Chondrocyte (in vitro differentiated cells): ENCODE measurements around the gene CPSF7. TPM values are rescaled to one million over a fixed set of nuclear protein-coding genes. Genes with fewer than 3 reads are reported as not detected.

Experiments used
- DNase-seq: peaks from one replicate; pipeline ENCODE4 v3.0.0; 2021; ENCODE audit warnings: mixed read lengths, low spot score
- H3K27ac Mint-ChIP-seq: one replicate; pipeline ENCODE4 v1.8.0; 2021; ENCODE audit warnings: mild to moderate bottlenecking, moderate library complexity, mixed read lengths; ENCODE audit not compliant: unreplicated experiment
- H3K27me3 Mint-ChIP-seq: 2 replicates; pipeline ENCODE4 v1.8.0; 2021; ENCODE audit warnings: low read depth, mixed read lengths
- H3K36me3 Mint-ChIP-seq: 2 replicates; pipeline ENCODE4 v1.8.0; 2021; ENCODE audit warnings: low read depth, mixed read lengths
- H3K4me1 Mint-ChIP-seq: 2 replicates; pipeline ENCODE4 v1.8.0; 2021; ENCODE audit warnings: low read depth, mild to moderate bottlenecking, mixed read lengths
- H3K4me3 Mint-ChIP-seq: one replicate; pipeline ENCODE4 v1.8.0; 2021; ENCODE audit warnings: mild to moderate bottlenecking, moderate library complexity, mixed read lengths; ENCODE audit not compliant: unreplicated experiment
- H3K9me3 Mint-ChIP-seq: 2 replicates; pipeline ENCODE4 v1.8.0; 2021; ENCODE audit warnings: low read depth, mixed read lengths
- long read RNA-seq: library from polyadenylated mRNA; stranded (forward); transcript quantifications from one replicate; pipeline ENCODE4 v2.0.0, GENCODE V29; 2021
- total RNA-seq: library from RNA; stranded (reverse); gene quantifications from 3 replicates; pipeline ENCODE4 v1.2.1, GENCODE V29; 2021
- TF ChIP-seq, protein P1 (sequence below): fragments of 200-600 bp; sonication (generic); IDR thresholded peaks from 2 replicates; pipeline ENCODE4 v1.5.0; 2021; ENCODE audit warnings: antibody characterized with exemption, mild to moderate bottlenecking, moderate library complexity

CPSF7 gene
- total RNA-seq, result 61.2 to 66.2 TPM (median 65.0 TPM) in 3 replicates
- long read RNA-seq, transcript CPSF7-205 (10 exons, 3,524 nt), result major isoform, 17 of 41 reads
- long read RNA-seq, transcript CPSF7-202 (10 exons, 3,650 nt), result minor isoform, 11 of 41 reads
- long read RNA-seq, partial matches to known transcripts, result 9 of 41 reads
- long read RNA-seq, other reads (novel, unspliced or antisense), result 4 of 41 reads

- no peaks in the 10 kb centered on the region for H3K9me3 Mint-ChIP-seq
- H3K36me3 Mint-ChIP-seq, result peaks cover 21% of the 10 kb centered on the region
- peaks cover 45% of the 10 kb centered on the region for H3K4me1 Mint-ChIP-seq
- TF ChIP-seq, protein P1, sequence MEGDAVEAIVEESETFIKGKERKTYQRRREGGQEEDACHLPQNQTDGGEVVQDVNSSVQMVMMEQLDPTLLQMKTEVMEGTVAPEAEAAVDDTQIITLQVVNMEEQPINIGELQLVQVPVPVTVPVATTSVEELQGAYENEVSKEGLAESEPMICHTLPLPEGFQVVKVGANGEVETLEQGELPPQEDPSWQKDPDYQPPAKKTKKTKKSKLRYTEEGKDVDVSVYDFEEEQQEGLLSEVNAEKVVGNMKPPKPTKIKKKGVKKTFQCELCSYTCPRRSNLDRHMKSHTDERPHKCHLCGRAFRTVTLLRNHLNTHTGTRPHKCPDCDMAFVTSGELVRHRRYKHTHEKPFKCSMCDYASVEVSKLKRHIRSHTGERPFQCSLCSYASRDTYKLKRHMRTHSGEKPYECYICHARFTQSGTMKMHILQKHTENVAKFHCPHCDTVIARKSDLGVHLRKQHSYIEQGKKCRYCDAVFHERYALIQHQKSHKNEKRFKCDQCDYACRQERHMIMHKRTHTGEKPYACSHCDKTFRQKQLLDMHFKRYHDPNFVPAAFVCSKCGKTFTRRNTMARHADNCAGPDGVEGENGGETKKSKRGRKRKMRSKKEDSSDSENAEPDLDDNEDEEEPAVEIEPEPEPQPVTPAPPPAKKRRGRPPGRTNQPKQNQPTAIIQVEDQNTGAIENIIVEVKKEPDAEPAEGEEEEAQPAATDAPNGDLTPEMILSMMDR, result peak; percentile 47
- no peaks in the 10 kb centered on the region for H3K27me3 Mint-ChIP-seq
- peak within 1 kb of the TSS; percentile 95 for H3K4me3 Mint-ChIP-seq
- H3K27ac Mint-ChIP-seq, result peak within 1 kb of the TSS; percentile 99
- peak; percentile 99 for DNase-seq
These were observed at the start of gene CPSF7, which contains the start of gene SDHAF2 for GRCh38 chr11:61429691-61430582. CPSF7 (minus strand) TSS chr11:61429975; CDS start chr11:61429235, 740 bp downstream. SDHAF2 (plus strand) TSS chr11:61430124; CDS start chr11:61430147, 23 bp downstream.

GRCh38 chr11:61477727-61478148, 48.0 kb upstream of the CPSF7 start:
- Mint-ChIP-seq H3K4me3 (no peak overlapping the region), H3K36me3 (peaks cover 9% of the 10 kb centered on the region), H3K27me3 (peaks cover 15% of the 10 kb centered on the region), H3K27ac (no peak overlapping the region), H3K9me3 (peaks cover 5% of the 10 kb centered on the region), H3K4me1 (peaks cover 15% of the 10 kb centered on the region)
- TF ChIP-seq, protein P1, result peak; percentile 98
- DNase-seq, result no peak

- DNase-seq, result no peak
- H3K9me3 Mint-ChIP-seq, result peaks cover 5% of the 10 kb centered on the region
- H3K36me3 Mint-ChIP-seq, result peaks cover 9% of the 10 kb centered on the region
- no peak overlapping the region for H3K4me3 Mint-ChIP-seq
- peaks cover 14% of the 10 kb centered on the region for H3K27me3 Mint-ChIP-seq
- H3K27ac Mint-ChIP-seq, result no peak overlapping the region
- TF ChIP-seq, protein P1, result no peak
- H3K4me1 Mint-ChIP-seq, result peaks cover 21% of the 10 kb centered on the region
These were observed 47.4 kb upstream of the CPSF7 start for GRCh38 chr11:61477126-61477525.

- TF ChIP-seq, protein P1, result no peak
- H3K36me3 Mint-ChIP-seq, result peaks cover 9% of the 10 kb centered on the region
- no peak for DNase-seq
- H3K4me1 Mint-ChIP-seq, result peaks cover 25% of the 10 kb centered on the region
- peaks cover 8% of the 10 kb centered on the region for H3K27me3 Mint-ChIP-seq
- H3K27ac Mint-ChIP-seq, result no peak overlapping the region
- peaks cover 5% of the 10 kb centered on the region for H3K9me3 Mint-ChIP-seq
- no peak overlapping the region for H3K4me3 Mint-ChIP-seq
These were observed 46.6 kb upstream of the CPSF7 start for GRCh38 chr11:61476371-61476770.

GRCh38 chr11:61475433-61475832, 45.7 kb upstream of the CPSF7 start:
- peaks cover 25% of the 10 kb centered on the region for H3K4me1 Mint-ChIP-seq
- peaks cover 3% of the 10 kb centered on the region for H3K27me3 Mint-ChIP-seq
- H3K36me3 Mint-ChIP-seq, result peaks cover 13% of the 10 kb centered on the region
- H3K27ac Mint-ChIP-seq, result no peak overlapping the region
- DNase-seq, result no peak
- TF ChIP-seq, protein P1, result no peak
- H3K4me3 Mint-ChIP-seq, result no peak overlapping the region
- peaks cover 5% of the 10 kb centered on the region for H3K9me3 Mint-ChIP-seq
